GM23248 (cell line): ENCODE results near the gene SHE.

ENCODE experiments used
- EZH2 ChIP-seq: fragments of 200-600 bp; sonication (generic); IDR thresholded peaks from 2 replicates; pipeline ENCODE4 v1.6.1; 2018; ENCODE audit warnings: antibody characterized with exemption, mild to moderate bottlenecking; ENCODE audit not compliant: insufficient read depth, poor library complexity, severe bottlenecking
- EZH2phosphoT487 ChIP-seq: fragments of 200-600 bp; sonication (generic); IDR thresholded peaks from 2 replicates; pipeline ENCODE4 v1.6.1; 2018; ENCODE audit warnings: antibody characterized with exemption, moderate library complexity, mild to moderate bottlenecking, low read depth; ENCODE audit not compliant: insufficient read depth

GRCh38 chr1:154483941-154484803 lies 18.0 kb downstream of the SHE start:
- TF ChIP-seq EZH2phosphoT487, result no peak
- TF ChIP-seq EZH2, result no peak
